Stimulated activated CD8-positive, alpha-beta memory T cell treated with anti-CD3 and anti-CD28 coated beads, Interleukin-2, amount 100 ng/mL, for 1 hour (primary cell): Measurements from ENCODE around the gene DNAJA3.

ENCODE experiments used
- DNase-seq, 2 donors: peaks; one replicate each; pipeline ENCODE4 v3.0.0-alpha.2; 2020; ENCODE audit warnings: low read depth in 2 of 2

The DNAJA3 gene

DNA sequence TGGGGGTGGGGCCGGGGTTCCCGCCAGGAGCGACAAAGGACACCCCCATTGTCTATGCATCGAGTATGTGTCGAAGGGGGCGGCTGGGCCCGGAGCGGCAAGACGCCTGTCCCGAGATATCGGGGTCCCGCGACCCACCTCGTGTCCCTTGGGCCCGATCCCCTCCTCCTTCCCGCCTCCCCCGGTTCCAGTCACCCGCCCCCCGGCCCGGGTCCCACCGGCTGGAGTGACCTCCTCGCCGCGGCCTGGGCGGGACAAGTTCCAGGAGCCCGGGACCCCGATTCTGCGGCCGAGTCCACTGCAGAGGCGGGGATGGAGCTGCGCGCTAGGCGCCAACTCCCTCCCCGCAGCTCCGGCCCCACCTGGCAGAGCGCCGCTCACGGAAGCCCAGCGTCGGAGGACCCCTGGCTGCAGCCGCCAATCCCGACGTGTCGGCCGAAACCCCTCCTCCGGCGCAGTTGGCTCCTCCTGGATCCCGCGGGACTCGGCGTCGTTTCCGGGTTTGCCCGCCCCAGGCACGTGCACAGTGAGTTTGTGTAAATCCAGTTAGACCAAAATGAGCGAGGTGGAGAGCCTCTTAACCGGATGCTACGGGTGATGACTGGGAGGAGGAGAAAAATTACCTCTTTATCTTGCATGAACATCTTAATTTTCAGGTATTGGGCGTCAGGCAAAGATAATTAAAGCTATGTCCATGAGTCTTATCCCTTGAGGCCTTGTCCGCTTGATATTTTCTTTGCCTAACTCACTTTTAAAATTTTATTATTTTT, 48.7 kb downstream of the DNAJA3 start, which contains the start of gene NMRAL1:
Gene NMRAL1, minus strand, starts transcription at position 434 of the 770 bp plus-strand sequence. CDS start 493 bp downstream, outside the sequence.
- peak; percentile 64 to 67 for DNase-seq

DNA sequence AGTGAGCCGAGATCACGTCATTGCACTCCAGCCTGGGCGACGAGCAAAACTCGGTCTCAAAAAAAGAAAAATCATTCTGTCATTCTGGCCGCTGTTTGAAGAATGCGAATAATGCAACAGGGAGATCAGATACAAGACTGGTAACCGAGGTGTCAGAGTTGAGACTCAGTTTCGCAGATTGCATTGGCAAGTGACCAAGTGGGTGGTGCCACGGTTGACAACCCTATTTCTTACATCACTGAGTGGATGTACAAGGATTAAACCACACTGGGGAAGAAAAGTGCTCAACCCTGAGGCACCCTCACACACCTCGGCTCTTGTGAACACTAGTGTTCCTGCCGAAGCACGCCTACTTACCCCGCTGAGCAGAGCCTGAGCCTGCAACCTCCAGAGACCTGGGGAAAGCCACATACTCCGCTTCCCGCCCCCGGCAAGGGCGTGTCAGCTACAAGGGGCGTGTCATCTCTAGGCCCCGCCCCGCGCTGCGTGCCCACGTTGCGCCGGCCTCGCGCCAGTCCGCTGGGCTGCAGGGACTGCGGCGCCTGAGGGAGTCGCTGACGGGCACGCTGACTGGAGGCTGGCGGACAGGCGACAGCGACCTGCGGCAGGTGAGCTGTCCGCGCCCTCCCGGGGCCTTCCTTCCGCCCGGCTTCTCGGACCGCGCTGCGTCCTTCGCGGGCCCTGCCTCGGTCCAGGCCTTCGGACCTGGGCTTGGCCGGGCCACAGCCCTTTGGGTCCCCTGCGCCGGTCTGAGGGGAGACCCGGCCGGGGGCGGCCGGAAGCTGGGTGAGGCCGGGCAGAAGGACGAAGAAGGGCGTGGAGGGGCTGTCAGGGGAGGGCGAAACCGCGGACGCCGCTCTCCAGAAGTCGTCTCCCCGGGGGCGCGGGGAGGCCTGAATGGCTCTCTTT, 50.5 kb downstream of the DNAJA3 start, which contains the start of gene HMOX2:
Gene HMOX2, plus strand, starts transcription at position 519 of the 909 bp plus-strand sequence. CDS start 29,127 bp downstream, outside the sequence.
- peak; percentile 88 to 89 for DNase-seq

DNA sequence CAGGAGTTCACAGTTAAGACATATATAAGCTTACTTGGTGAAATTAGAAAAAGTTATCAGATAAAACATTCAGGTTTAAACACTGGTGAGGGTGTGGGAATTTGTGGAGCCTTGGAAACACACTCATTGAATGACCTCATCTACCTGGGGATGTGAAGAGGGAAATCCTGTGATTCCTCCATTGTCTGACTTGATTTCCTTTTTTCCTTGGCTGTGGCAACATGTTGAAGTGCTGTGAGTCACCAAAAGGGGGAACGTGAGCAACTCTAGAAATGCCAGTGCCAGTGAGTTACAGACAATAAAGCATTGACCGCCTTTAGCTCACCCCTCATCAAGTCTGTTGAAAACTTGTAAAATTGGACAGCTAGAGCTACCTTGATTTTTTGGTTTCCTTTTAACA, 52.3 kb downstream of the DNAJA3 start:
- DNase-seq, result no peak

DNA sequence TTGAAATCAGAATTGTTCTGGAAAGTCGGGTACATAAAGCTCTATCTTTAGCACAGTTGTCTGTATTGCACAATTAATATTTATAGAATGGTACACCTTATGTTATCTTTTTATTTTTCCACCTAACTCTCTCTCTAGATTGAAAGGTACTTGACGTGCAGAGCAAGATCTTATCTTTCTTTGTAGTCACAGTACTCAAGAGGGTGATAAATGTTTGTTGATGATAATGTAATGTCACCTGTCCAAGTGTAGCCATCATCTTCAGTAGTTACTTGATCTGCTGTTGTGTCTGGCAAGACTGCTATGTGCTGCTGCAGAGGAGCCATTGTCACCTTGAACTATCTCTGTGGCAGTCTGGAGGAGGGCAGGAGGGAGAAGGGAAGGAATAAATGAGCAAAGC, 55.9 kb downstream of the DNAJA3 start:
- no peak for DNase-seq

DNA sequence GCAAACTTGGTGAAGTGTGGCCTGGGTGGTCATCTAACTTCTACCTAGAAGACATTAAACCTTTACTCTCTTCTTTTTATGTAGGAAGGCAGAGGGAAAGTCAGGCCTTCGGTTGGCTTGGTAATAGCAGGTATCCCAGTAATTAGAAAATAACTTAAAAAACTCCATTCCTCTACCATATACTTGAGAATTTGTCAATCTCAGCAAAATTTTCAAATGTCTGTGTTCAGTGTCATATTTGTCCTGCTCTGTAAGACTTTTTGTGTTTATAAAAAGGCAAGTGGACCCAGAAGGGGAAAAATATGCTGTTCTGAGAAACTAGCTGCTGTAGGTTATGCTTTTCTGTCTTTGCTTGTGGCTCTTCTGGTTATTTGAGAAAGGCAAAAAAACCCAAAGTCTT, 56.3 kb downstream of the DNAJA3 start:
- no peak for DNase-seq

DNA sequence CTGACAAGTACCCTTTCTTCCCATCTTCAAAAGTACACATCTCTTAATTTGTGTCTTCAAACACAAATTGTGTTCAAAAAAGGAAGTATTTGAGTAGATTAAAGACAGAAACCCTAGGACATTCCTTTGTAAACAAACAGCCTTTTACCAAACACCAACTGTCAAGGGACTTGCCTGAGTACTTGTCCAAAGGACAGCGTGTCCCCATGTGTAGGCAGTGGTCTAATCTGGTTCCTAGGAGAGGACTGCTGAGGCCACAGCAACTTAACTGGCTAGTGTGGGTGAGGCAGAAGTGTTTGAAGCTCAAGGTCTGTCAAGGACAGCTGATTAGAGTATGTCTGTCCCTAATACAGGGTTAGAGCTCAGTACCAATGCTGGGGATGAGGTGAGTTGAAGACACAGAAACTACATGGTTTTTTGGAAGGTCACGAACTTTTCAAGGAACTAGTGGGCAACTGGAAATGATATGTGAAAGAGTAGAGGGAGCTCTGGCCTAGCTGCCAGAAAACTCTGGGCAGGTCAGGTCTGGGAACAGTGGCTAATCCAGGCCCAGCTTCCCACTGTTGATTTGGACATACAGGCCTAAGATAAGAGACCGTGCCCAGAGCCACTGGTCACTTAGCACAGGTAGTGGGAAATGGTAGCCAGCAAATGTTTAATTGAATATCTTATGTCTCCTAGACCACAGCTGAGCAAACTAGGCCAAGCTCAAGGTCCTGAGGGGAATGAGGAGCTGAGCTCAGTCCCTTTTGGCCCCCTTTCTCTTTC, 60.6 kb downstream of the DNAJA3 start:
- no peak for DNase-seq

DNA sequence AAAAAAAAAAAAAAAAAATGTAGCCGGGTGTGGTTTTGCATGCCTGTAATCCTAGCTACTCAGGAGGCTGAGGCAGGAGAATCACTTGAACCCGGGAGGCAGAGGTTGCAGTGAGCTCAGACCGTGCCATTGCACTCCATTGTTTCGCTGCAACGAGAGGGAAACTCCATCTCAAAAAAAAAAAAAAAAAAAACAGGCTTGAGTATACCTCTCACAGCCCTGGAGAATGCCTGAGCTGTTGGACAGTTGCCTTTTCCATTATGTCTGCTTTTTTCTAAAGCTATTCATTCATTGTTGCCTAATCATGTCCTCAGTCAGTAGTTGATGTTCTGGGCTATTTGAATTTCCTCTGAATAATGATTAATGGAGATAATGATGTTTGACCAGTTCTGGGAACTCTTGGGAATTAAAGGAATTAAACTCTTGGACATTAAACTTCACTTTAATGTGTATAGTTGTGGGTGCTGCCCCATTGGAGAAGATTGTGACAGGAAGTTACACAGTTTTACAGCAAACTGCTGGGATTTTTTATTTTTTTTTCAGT, 62.4 kb downstream of the DNAJA3 start:
- no peak for DNase-seq

DNA sequence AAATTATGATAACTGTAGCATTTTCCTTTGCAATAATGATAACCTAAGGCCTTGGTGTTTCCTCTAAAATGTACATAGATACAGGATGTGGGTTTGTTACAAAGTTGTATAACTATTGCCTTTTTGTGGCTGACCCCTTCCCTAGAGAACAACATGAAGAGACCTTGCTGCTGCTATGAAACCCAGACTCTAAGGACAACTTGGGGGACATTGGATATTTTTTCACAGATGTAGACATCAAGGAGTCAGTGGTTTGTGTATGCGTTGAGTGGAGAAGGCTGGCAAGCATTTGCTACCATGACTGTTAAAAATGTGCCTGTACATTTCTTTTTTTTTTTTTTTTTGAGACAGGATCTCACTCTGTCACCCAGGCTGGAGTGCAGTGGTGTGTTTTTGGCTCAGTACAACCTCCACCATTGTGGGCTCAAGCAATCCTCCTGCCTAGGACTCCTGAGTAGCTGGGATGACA, 62.9 kb downstream of the DNAJA3 start:
- DNase-seq, result no peak

DNA sequence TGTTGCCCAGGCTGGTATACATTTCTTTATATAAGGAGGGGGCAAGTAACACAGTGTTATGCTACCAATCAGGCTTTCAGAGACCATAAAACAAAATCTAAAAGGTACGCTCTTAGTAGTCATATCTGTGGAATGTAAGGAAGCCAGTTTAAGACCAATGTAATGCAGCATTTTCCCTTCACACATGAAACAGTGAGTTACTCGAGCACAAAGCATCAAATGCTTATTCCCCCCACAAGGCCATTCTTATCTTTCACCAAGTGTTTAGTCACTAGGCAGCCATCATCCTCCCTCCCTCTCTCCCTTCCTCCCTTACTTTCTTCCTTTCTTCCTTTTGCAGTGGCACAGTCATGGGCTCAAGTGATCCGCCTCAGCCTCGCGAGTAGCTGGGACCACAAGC, 63.4 kb downstream of the DNAJA3 start:
- DNase-seq, result no peak

DNA sequence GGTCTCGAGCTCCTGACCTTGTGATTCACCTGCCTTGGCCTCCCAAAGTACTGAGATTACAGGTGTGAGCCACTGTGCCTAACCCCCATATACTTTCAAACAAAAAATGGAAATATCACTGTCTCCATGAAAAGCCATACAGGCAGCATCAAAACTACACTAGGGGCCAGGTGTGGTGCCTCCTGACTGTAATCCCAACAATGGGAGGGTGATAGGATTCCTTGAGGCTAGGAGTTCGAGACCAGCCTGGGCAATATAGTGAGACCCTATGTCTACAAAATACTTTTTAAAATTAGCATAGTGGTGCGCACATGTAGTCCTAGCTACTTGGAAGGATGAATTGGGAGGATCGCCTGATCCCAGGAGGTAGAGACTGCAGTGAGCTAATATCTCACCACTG, 66.2 kb downstream of the DNAJA3 start:
- no peak for DNase-seq

DNA sequence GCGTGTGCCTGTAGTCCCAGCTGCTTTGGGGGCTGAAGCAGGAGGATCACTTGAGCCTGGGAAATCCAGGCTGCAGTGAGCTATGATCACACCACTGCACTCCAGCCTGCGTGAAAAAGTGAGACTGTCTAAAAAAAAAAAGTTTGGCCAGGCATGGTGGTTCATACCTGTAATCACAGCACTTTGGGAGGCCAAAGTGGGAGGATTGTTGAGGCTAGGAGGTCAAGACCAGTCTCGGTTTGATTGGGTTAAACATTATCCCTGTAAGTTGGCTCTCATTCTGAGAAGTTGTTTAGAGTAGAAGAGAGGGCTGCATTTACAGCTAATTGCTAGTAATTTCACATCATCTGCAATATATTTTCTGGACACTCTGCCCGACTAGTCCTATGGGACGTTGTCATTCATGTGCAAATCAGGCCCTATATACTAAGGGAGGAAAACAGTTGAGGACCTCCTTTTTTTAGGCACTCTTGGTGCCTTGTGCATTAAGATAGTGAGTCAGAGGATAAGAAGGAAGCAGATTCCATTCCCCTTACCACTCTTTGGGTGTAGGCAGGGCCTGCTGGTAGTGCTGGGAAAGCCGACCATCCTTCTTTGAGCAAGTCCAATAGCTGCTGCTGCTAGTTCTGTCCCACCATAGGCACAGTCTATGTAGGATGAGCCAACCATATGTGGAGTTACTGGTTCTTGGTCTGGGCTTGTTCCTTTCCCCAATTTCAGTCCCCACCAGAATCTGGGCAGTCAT, 69.2 kb downstream of the DNAJA3 start:
- DNase-seq, result no peak

DNA sequence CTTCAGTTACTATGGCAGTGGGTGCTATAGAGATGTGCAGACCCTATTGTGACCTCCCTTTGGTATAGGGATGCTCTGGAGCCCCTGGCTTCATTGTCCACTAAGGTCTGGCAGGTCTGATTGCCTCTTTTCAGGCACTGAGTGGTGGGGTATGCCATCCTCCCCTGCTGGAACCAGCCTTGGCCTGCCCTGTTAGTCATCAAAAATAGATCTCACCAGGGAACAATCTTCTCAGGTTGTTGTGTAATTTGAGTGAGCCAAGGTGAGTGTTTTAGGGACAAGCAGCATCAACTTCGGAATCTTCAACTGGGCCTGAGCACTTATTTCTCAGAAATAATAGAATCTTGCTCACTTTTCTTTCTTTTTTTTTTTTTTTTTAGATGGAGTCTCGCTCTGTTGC, 70.1 kb downstream of the DNAJA3 start:
- DNase-seq, result no peak

DNA sequence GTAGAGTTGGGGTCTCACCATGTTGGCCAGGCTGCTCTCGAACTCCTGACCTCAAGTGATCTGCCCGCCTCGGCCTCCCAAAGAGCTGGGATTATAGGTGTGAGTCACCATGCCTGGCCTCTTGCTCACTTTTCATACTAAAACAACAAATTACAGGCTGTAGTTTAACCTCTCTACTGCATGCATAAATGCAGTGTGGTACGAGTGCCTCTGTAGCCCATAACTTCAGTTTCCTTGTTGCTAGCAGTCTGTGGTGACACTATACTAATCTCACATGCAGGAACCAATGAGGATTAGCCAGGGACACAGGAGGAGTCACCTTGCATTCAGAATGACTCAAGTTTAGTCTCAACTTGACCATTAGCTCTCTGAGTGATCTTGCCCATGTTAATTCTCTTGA, 70.6 kb downstream of the DNAJA3 start:
- DNase-seq, result no peak

DNA sequence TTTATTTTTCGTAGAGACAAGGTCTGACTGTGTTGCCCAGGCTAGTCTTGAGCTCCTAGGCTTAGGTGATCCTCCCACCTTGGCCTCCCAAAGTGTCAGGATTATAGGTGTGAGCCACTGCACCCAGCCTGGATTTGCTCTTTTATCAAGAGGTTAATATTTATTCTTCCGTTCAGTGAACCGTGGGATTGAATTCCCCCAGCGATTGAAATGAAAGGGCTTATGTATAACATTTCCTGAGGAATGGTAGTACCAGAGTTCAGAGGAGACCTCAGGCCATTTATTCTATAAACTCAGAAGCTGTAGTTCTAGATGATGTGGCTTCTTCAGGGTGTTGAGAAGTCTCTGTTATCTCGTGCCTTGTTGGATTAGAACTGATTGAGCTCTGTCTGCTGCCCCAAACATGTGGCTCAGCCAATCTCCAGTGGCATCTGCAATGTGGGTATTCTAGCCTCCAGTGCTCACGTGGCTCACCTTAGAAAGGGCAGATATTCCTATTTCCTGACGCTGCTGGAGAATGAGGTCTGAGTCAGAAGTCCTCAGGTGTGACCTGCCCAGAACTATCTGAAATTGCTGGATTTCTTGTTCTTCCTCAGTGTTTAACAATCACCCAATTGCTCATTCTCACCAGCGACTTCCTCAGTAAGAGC, 73.0 kb downstream of the DNAJA3 start:
- DNase-seq, result no peak

DNA sequence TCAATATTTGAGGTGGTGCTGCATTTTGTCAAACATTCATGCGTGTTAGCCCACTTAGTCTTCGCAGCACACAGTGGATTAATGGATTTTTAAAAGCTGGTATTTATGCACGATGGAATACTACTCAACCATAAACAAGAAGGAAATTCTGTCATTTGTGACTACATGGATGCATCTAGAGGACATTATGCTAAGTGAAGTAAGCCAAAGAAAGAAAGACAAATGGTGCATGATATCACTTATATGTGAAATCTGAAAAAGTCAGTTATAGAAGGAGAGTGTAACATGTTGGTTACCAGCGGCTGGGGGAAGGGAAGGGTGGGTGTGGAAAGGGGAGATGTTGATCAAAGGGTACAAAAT, 73.5 kb downstream of the DNAJA3 start:
- no peak for DNase-seq

DNA sequence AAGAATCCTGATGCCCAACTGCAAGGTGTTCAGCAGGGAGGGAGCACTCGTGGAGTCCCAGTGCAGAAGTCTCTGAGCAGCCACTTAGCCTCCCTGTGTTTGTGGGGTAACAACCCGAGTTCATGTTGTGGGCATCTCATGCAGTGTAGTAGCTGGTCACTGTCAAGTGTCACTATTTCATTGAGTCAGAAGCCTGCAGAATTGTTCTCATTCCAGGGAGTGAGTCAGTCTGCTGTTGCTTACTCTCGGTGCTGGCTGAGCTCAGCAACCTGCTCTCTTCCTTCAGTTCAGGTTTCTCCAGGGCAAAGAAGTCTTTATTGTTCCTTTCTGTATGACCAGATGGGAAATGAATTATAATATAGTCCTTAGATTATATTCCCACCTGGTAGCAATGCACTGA, 74.6 kb downstream of the DNAJA3 start:
- no peak for DNase-seq

DNA sequence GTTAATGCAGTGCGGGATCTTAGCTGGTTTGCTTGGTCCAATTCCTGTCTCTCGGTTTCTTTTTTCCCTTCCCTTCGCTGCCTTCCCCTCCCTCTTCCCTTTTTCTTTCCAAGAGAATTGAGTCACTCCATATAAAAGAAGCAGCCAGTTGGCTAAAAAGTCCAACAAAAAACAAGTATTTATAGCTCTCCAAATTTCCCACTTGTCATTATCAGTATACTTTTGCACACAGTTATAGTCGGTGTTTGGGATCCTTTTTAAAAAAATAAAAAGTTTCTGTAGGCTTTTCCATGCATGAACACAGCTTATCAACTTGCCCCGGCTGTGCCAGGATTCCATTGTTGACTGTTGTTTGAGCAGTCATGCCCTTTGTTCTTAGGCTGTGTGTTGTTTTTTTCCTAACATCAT, 75.4 kb downstream of the DNAJA3 start:
- no peak for DNase-seq

DNA sequence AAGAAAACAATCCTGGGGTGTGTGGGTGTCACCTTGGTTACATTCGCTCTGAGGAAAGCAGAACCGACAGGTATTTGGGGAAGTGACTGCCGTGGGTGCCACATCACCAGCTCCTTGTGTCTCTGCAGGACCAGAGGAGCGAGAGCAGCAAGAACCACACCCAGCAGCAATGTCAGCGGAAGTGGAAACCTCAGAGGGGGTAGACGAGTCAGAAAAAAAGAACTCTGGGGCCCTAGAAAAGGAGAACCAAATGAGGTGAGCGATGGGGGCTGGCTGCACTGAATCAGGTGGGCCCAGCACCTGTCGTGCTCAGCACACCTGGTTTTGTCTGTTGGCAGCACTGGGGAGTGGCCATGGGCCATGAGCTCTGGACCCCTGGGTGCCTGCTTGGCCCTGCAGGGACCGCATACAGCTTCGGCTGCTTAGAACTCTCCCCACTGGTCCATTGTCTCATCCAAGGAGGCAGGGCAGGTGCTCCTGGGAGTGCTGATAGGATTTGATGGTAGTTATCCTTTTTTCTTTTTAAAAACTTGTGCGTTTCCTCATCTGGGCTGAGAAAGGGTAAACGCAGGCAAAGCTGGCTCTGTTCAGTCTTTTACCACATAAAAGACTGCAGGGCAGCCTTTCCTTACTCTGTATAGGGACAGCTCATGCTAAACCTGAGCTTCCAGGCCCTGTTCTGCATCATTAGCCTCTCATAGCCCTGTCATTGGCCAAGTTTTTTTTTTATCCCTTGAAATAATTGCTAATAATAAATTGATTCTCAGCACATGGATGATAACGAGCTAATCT, 79.9 kb downstream of the DNAJA3 start:
- peak; percentile 59 to 61 for DNase-seq
